Activated T-cell treated with anti-CD3 and anti-CD28 coated beads, Interleukin-2, amount 50 U/mL, for 72 hours (primary cell): ENCODE data around the gene ANKH. TPM values are rescaled to one million over a fixed set of nuclear protein-coding genes. Genes with fewer than 3 reads are reported as not detected.

Experiments used
- ATAC-seq, 2 donors: fragments of 150-1000 bp; cut with Tn5 transposase; replicated peaks in 1 of 2; 2 replicates each; pipeline ENCODE4 v1.10.0; 2021; ENCODE audit warnings: moderate library complexity in 2 of 2, mild to moderate bottlenecking in 1 of 2
- DNase-seq, 2 donors: peaks; one replicate each; pipeline ENCODE4 v3.0.0; 2021 to 2022; ENCODE audit warnings: mixed read lengths in 1 of 2
- H3K27ac Mint-ChIP-seq: one replicate; pipeline ENCODE4 v1.8.0; 2022; ENCODE audit warnings: mild to moderate bottlenecking, moderate library complexity, mixed read lengths
- H3K27me3 Mint-ChIP-seq: one replicate; pipeline ENCODE4 v1.8.0; 2022; ENCODE audit warnings: low read depth, mixed read lengths
- H3K36me3 Mint-ChIP-seq, 2 donors: one replicate each; pipeline ENCODE4 v1.8.0; 2022; ENCODE audit warnings: mixed read lengths in 2 of 2, mild to moderate bottlenecking in 1 of 2; ENCODE audit not compliant: insufficient read depth in 2 of 2
- H3K4me1 Mint-ChIP-seq: one replicate; pipeline ENCODE4 v1.8.0; 2022; ENCODE audit warnings: low read depth, mixed read lengths
- H3K4me3 Mint-ChIP-seq, 2 donors: one replicate each; pipeline ENCODE4 v1.8.0; 2022; ENCODE audit warnings: mild to moderate bottlenecking in 2 of 2, mixed read lengths in 2 of 2, moderate library complexity in 2 of 2
- H3K9me3 Mint-ChIP-seq, 2 donors: one replicate each; pipeline ENCODE4 v1.8.0; 2022; ENCODE audit warnings: mixed read lengths in 2 of 2
- total RNA-seq, 2 donors: library from RNA; stranded (reverse); gene quantifications; one replicate each; pipeline ENCODE4 v1.2.3, GENCODE V29; 2022

ANKH gene
- total RNA-seq, 2 donors from 2014 or later, result 86.3 to 103 TPM

GRCh38 chr5:14687023-14687665, 184.4 kb downstream of the ANKH start:
- DNase-seq (no peak), ATAC-seq (no peak)
- H3K36me3 Mint-ChIP-seq, result peaks cover 14 to 45% of the 10 kb centered on the region in 2 donors
- H3K9me3 Mint-ChIP-seq, result no peaks in the 10 kb centered on the region
- peaks cover 13% of the 10 kb centered on the region for H3K4me1 Mint-ChIP-seq
- no peak overlapping the region for H3K27ac Mint-ChIP-seq
- no peak overlapping the region for H3K4me3 Mint-ChIP-seq
- no peaks in the 10 kb centered on the region for H3K27me3 Mint-ChIP-seq

GRCh38 chr5:14686517-14686916, 185.1 kb downstream of the ANKH start:
- Mint-ChIP-seq H3K27ac (no peak overlapping the region), H3K27me3 (no peaks in the 10 kb centered on the region), H3K4me3 (no peak overlapping the region), H3K4me1 (peaks cover 13% of the 10 kb centered on the region), H3K9me3 (no peaks in the 10 kb centered on the region), H3K36me3 (peaks cover 17 to 51% of the 10 kb centered on the region in 2 donors)
- DNase-seq (no peak), ATAC-seq (no peak)

- DNase-seq, result peak; percentile 32 to 51
- Mint-ChIP-seq H3K27me3 (no peaks in the 10 kb centered on the region), H3K36me3 (peaks cover 14 to 54% of the 10 kb centered on the region in 2 donors), H3K4me1 (peaks cover 13% of the 10 kb centered on the region), H3K27ac (peak overlapping the region; percentile 28), H3K9me3 (no peaks in the 10 kb centered on the region), H3K4me3 (peak overlapping the region; percentile 6 to 35)
- peak; percentile 90 to 93 for ATAC-seq
These were observed 185.8 kb downstream of the ANKH start for GRCh38 chr5:14685757-14686156.

GRCh38 chr5:14684757-14685156, 186.8 kb downstream of the ANKH start:
- H3K9me3 Mint-ChIP-seq, result no peaks in the 10 kb centered on the region

GRCh38 chr5:14683906-14684455, 187.6 kb downstream of the ANKH start:
- H3K36me3 Mint-ChIP-seq, result peaks cover 14 to 41% of the 10 kb centered on the region in 2 donors
- H3K27ac Mint-ChIP-seq, result no peak overlapping the region

More at GRCh38 chr5:14684757-14685156, 186.8 kb downstream of the ANKH start:
- ATAC-seq (no peak), DNase-seq (no peak)
- Mint-ChIP-seq H3K27me3 (no peaks in the 10 kb centered on the region), H3K4me3 (no peak overlapping the region), H3K36me3 (peaks cover 16 to 48% of the 10 kb centered on the region in 2 donors), H3K27ac (peak overlapping the region; percentile 28), H3K4me1 (peaks cover 18% of the 10 kb centered on the region)

GRCh38 chr5:14681236-14681752, 190.3 kb downstream of the ANKH start:
- H3K9me3 Mint-ChIP-seq, result no peaks in the 10 kb centered on the region
- peak overlapping the region; percentile 81 for H3K27ac Mint-ChIP-seq
- DNase-seq (no peak), ATAC-seq (no peak)
- H3K4me1 Mint-ChIP-seq, result peaks cover 19% of the 10 kb centered on the region
- H3K36me3 Mint-ChIP-seq, result peaks cover 13 to 31% of the 10 kb centered on the region in 2 donors
- H3K4me3 Mint-ChIP-seq, result no peak overlapping the region
- H3K27me3 Mint-ChIP-seq, result no peaks in the 10 kb centered on the region

More at GRCh38 chr5:14683906-14684455, 187.6 kb downstream of the ANKH start:
- Mint-ChIP-seq H3K4me1 (peaks cover 18% of the 10 kb centered on the region), H3K4me3 (no peak overlapping the region), H3K9me3 (no peaks in the 10 kb centered on the region), H3K27me3 (no peaks in the 10 kb centered on the region)
- ATAC-seq (no peak), DNase-seq (no peak)

GRCh38 chr5:14679595-14679994, 192.0 kb downstream of the ANKH start:
- no peak for DNase-seq
- Mint-ChIP-seq H3K36me3 (peaks cover 14 to 23% of the 10 kb centered on the region in 2 donors), H3K4me1 (peaks cover 27% of the 10 kb centered on the region), H3K27me3 (no peaks in the 10 kb centered on the region), H3K4me3 (no peak overlapping the region), H3K9me3 (no peaks in the 10 kb centered on the region), H3K27ac (no peak overlapping the region)
- ATAC-seq, result no peak

GRCh38 chr5:14678773-14679334, 192.7 kb downstream of the ANKH start:
- peaks cover 16 to 30% of the 10 kb centered on the region in 2 donors for H3K36me3 Mint-ChIP-seq
- ATAC-seq, result no peak
- peaks cover 35% of the 10 kb centered on the region for H3K4me1 Mint-ChIP-seq

GRCh38 chr5:14676320-14676719, 195.3 kb downstream of the ANKH start:
- peaks cover 10 to 23% of the 10 kb centered on the region in 2 donors for H3K36me3 Mint-ChIP-seq
- H3K9me3 Mint-ChIP-seq, result no peaks in the 10 kb centered on the region
- DNase-seq (peak; percentile 54), ATAC-seq (peak; percentile 74 to 80)
- peak overlapping the region; percentile 69 to 92 for H3K4me3 Mint-ChIP-seq
- no peaks in the 10 kb centered on the region for H3K27me3 Mint-ChIP-seq
- H3K27ac Mint-ChIP-seq, result peak overlapping the region; percentile 99
- peaks cover 60% of the 10 kb centered on the region for H3K4me1 Mint-ChIP-seq

More at GRCh38 chr5:14678773-14679334, 192.7 kb downstream of the ANKH start:
- no peak for DNase-seq
- H3K4me3 Mint-ChIP-seq, result no peak overlapping the region
- no peaks in the 10 kb centered on the region for H3K27me3 Mint-ChIP-seq
- H3K9me3 Mint-ChIP-seq, result no peaks in the 10 kb centered on the region
- no peak overlapping the region for H3K27ac Mint-ChIP-seq

- H3K27ac Mint-ChIP-seq, result peak overlapping the region; percentile 99
- peaks cover 10 to 21% of the 10 kb centered on the region in 2 donors for H3K36me3 Mint-ChIP-seq
- H3K27me3 Mint-ChIP-seq, result no peaks in the 10 kb centered on the region
- H3K4me1 Mint-ChIP-seq, result peaks cover 64% of the 10 kb centered on the region
- DNase-seq, result no peak
- peak overlapping the region; percentile 69 to 92 for H3K4me3 Mint-ChIP-seq
- peak; percentile 39 to 56 for ATAC-seq
- H3K9me3 Mint-ChIP-seq, result no peaks in the 10 kb centered on the region
These were observed 195.7 kb downstream of the ANKH start for GRCh38 chr5:14675865-14676300.

- peaks cover 9 to 19% of the 10 kb centered on the region in 2 donors for H3K36me3 Mint-ChIP-seq
- H3K4me1 Mint-ChIP-seq, result peaks cover 69% of the 10 kb centered on the region
- DNase-seq, result no peak
- H3K27me3 Mint-ChIP-seq, result no peaks in the 10 kb centered on the region
- ATAC-seq, result peak; percentile 56 to 66
- peak overlapping the region; percentile 69 to 92 for H3K4me3 Mint-ChIP-seq
- H3K9me3 Mint-ChIP-seq, result no peaks in the 10 kb centered on the region
- peak overlapping the region; percentile 99 for H3K27ac Mint-ChIP-seq
These were observed 196.4 kb downstream of the ANKH start for GRCh38 chr5:14674983-14675854.

GRCh38 chr5:14673443-14673842, 198.1 kb downstream of the ANKH start:
- Mint-ChIP-seq H3K4me1 (peaks cover 85% of the 10 kb centered on the region), H3K9me3 (no peaks in the 10 kb centered on the region), H3K36me3 (peaks cover 11 to 17% of the 10 kb centered on the region in 2 donors), H3K27me3 (no peaks in the 10 kb centered on the region), H3K27ac (peak overlapping the region; percentile 95), H3K4me3 (peak overlapping the region in 1 of 2 donors; percentile 88)
- DNase-seq, result no peak
- no peak for ATAC-seq
